GM18526 (cell line): Measurements from ENCODE around the gene DAD1.

Source experiments
- POLR2A ChIP-seq: IDR thresholded peaks from 3 replicates; pipeline ENCODE4 v1.6.1; 2011; ENCODE audit not compliant: insufficient read length; ENCODE audit errors: extremely low read depth

The DAD1 gene

DNA sequence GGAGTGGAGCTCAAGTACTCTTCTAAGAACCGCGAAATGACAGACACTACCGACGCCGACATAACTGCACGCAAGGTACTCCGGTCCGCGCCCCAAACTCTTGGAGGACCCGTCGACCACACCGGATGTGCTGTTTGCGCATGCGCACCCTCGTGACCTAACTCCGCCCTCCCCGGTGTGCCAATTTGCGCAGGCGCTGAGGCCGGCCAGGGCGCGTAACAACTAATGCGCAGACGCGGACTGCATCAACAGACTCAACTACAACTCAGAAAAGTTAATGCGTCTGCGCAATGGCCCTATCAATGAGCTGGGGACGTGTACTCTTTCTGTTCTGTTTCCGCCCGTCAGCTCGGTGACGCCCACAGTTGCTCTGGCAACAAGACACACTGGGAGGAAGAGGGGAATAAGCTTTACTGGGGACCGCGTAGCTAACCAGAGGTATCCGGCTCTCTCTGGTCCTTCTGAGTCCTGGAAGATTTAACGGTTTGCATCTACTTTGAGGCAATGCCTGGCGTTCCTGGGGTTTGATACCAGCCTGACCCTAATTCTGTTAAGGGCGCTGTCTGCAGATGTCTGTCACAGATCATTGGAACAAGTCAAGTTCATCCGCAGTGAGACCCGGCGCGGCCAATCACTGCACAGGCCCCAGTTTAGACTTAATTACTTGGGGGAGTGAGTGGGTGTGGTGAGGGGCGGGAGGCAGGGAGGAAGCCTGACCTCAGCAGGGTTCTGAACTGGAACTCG is at the start of gene DAD1:
DAD1 (minus strand) TSS at position 129 of the 744 bp plus-strand sequence; CDS start at position 62, 67 bp downstream.
- TF ChIP-seq POLR2A: peak; percentile 95

- no peak for TF ChIP-seq POLR2A
These were observed 45.3 kb upstream of the DAD1 start for GRCh38 chr14:22634233-22634900.

DNA sequence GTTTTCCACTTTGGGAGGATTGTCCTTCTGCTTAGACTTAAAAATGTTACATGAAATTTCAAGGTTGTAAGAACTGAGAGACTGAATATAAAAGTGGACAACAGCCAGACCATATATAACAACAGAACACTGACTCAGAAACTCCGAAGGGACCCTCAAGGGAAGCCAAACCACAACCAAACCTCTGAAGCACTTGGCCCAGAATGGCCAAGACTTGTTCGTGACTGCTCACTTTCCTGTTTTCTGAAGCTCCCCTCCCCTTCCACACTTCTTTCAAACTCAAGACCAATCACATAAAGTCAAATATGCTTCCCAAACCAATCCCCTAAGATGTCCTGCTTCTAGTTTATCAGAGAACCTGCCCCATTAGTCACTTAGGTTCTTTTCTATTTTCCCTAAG is 41.5 kb upstream of the DAD1 start:
- TF ChIP-seq POLR2A: no peak

- TF ChIP-seq POLR2A: no peak
These were observed 41.0 kb upstream of the DAD1 start for GRCh38 chr14:22630066-22630465.

GRCh38 chr14:22629361-22629760 is 40.3 kb upstream of the DAD1 start:
- TF ChIP-seq POLR2A: no peak

GRCh38 chr14:22627506-22628263 is 38.7 kb upstream of the DAD1 start:
- no peak for TF ChIP-seq POLR2A

DNA sequence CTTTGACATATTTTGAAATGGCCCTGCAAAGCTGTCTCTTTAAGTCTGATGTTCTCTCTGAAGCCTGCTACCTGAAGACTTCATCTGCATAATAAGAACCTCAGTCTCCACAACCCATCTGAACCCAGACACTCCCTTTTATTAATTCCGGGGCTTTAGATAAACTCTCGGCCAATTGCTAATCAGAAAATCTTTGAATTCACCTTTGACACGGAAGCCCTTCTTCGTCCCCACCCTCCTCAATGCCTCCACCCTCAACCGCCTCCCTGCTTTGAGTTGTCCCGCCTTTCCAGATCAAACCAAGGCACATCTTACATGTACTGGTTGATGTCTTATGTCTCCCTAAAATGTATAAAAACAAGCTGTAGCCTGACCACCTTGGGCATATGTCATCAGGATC is 37.6 kb upstream of the DAD1 start:
- no peak for TF ChIP-seq POLR2A

DNA sequence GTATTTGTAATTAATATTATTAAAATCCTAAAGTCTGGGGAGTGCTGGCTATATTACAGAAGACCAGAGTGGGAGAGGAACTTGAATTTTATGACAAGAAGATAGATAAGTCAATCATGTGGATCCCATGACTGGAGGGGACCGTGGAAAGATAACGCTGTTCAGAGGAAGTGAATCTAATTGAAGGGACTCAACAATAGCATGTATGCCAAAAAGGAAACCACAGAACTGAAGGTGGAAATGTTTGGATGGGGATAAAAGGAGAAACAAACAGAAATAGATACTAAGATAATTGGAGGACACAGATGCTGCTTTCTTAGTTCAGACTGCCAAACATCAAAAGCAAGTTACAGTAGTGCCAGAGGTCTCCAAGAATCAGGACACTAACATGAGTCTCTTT is 34.0 kb upstream of the DAD1 start:
- TF ChIP-seq POLR2A: no peak

- no peak for TF ChIP-seq POLR2A
These were observed 33.2 kb upstream of the DAD1 start for GRCh38 chr14:22622255-22622654.

DNA sequence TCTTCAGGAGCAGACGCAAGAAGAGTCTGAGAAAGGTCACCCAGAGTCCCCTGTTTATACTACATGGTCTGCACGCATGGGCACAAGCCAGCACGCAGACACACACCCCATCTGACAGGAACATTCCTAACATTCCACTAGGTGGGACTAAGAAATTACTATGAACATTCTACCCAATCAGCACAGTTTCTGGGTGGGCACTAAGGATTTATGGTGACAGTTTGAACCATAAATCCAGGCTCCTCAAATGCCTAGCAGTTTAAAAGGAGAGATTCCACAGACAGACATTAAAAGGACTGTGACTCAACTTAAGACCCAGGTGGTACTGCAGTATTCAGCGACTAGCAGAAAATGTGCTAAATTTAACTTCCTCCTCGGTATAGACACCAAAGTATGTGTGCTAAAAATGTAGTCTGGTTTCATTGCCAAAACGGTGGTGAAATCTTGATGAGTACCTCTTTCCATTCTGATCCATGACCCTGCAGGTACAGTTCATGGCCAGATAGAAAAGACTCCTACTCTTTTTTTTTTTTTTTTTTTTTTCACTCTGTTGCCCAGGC is 25.3 kb upstream of the DAD1 start:
- TF ChIP-seq POLR2A: no peak

GRCh38 chr14:22613736-22614239 is 24.8 kb upstream of the DAD1 start:
- no peak for TF ChIP-seq POLR2A

GRCh38 chr14:22613106-22613695 is 24.2 kb upstream of the DAD1 start:
- no peak for TF ChIP-seq POLR2A

- no peak for TF ChIP-seq POLR2A
These were observed 21.9 kb upstream of the DAD1 start for GRCh38 chr14:22610931-22611330.

- TF ChIP-seq POLR2A: no peak
These were observed 18.3 kb upstream of the DAD1 start for GRCh38 chr14:22607291-22607690.

- TF ChIP-seq POLR2A: no peak
These were observed 17.4 kb upstream of the DAD1 start for GRCh38 chr14:22606380-22606779.
